ENCODE data around the gene MEGF11.
A peak's percentile ranks its signal among the peaks of the same experiment; 100 is the strongest.

Gene MEGF11

GRCh38 chr15:65930134-65930533, 323.4 kb downstream of the MEGF11 start:
- no peak for ATAC-seq

- ATAC-seq = no peak
Measured at GRCh38 chr15:65929573-65929972, 324.0 kb downstream of the MEGF11 start.

GRCh38 chr15:65927545-65927944, 326.0 kb downstream of the MEGF11 start:
- ATAC-seq = no peak

GRCh38 chr15:65926899-65927298, 326.7 kb downstream of the MEGF11 start:
- no peak for ATAC-seq

GRCh38 chr15:65926459-65926858, 327.1 kb downstream of the MEGF11 start:
- no peak for ATAC-seq

GRCh38 chr15:65925338-65925737, 328.2 kb downstream of the MEGF11 start:
- ATAC-seq = no peak

- ATAC-seq = no peak
Measured at GRCh38 chr15:65924004-65924403, 329.5 kb downstream of the MEGF11 start.

- ATAC-seq = no peak
Measured at GRCh38 chr15:65923264-65923663, 330.3 kb downstream of the MEGF11 start.

- no peak for ATAC-seq
Measured at GRCh38 chr15:65922621-65923020, 330.9 kb downstream of the MEGF11 start.

GRCh38 chr15:65921780-65922179, 331.8 kb downstream of the MEGF11 start:
- no peak for ATAC-seq

- ATAC-seq = no peak
Measured at GRCh38 chr15:65920825-65921309, 332.7 kb downstream of the MEGF11 start.

- no peak for ATAC-seq
Measured at GRCh38 chr15:65920121-65920520, 333.4 kb downstream of the MEGF11 start.

- ATAC-seq = no peak
Measured at GRCh38 chr15:65919353-65919752, 334.2 kb downstream of the MEGF11 start.

GRCh38 chr15:65918945-65919344, 334.6 kb downstream of the MEGF11 start:
- ATAC-seq = no peak

GRCh38 chr15:65918357-65918920, 335.1 kb downstream of the MEGF11 start:
- ATAC-seq = no peak

- ATAC-seq = no peak
Measured at GRCh38 chr15:65917936-65918335, 335.6 kb downstream of the MEGF11 start.

- no peak for ATAC-seq
Measured at GRCh38 chr15:65917407-65917756, 336.2 kb downstream of the MEGF11 start.

GRCh38 chr15:65916664-65917406, 336.7 kb downstream of the MEGF11 start:
- peak; percentile 87 to 91 for ATAC-seq

GRCh38 chr15:65916041-65916663, 337.4 kb downstream of the MEGF11 start:
- ATAC-seq = no peak

GRCh38 chr15:65914981-65915925, 338.3 kb downstream of the MEGF11 start:
- ATAC-seq = no peak

GRCh38 chr15:65914386-65914785, 339.2 kb downstream of the MEGF11 start:
- ATAC-seq = no peak

- ATAC-seq = no peak
Measured at GRCh38 chr15:65913631-65914199, 339.8 kb downstream of the MEGF11 start.

GRCh38 chr15:65912235-65912634, 341.3 kb downstream of the MEGF11 start:
- no peak for ATAC-seq
